RWPE2 (cell line): ENCODE results near the gene SV2C.

Source experiments
- ATAC-seq: fragments of 200-7000 bp; cut with Tn5 transposase; 3 replicates; pipeline ENCODE4 v1.9.1; 2021; ENCODE audit warnings: low read depth
- DNase-seq: peaks from one replicate; pipeline ENCODE4 v3.0.0-alpha.2; 2020; ENCODE audit warnings: low spot score
- H3K27ac ChIP-seq: fragments of 450-650 bp; 2 replicates; pipeline ENCODE4 v1.5.1; 2017; ENCODE audit warnings: mild to moderate bottlenecking; ENCODE audit not compliant: poor library complexity, severe bottlenecking
- H3K27me3 ChIP-seq: fragments of 250-450 bp; sonication (Bioruptor Pico); 2 replicates; pipeline ENCODE4 v1.5.1; 2021; ENCODE audit warnings: mild to moderate bottlenecking, moderate library complexity; ENCODE audit not compliant: insufficient read depth, poor library complexity, severe bottlenecking
- H3K36me3 ChIP-seq: fragments of 250-450 bp; sonication (Bioruptor Pico); 2 replicates; pipeline ENCODE4 v1.5.1; 2020; ENCODE audit warnings: low read depth, mild to moderate bottlenecking, moderate library complexity
- H3K4me1 ChIP-seq: fragments of 250-450 bp; sonication (Bioruptor Pico); 2 replicates; pipeline ENCODE4 v1.5.1; 2021; ENCODE audit warnings: mild to moderate bottlenecking, moderate library complexity; ENCODE audit not compliant: insufficient read depth, poor library complexity, severe bottlenecking
- H3K4me3 ChIP-seq: fragments of 250-450 bp; sonication (Bioruptor Pico); 2 replicates; pipeline ENCODE4 v1.5.1; 2021; ENCODE audit warnings: mild to moderate bottlenecking, moderate library complexity; ENCODE audit not compliant: severe bottlenecking
- H3K9me3 ChIP-seq: fragments of 250-450 bp; sonication (Bioruptor Pico); 2 replicates; pipeline ENCODE4 v1.5.1; 2021; ENCODE audit warnings: mild to moderate bottlenecking, moderate library complexity; ENCODE audit not compliant: severe bottlenecking
- CTCF ChIP-seq: fragments of 450-650 bp; IDR thresholded peaks from one replicate; pipeline ENCODE4 v1.5.1; 2017; ENCODE audit warnings: mild to moderate bottlenecking, moderate library complexity; ENCODE audit not compliant: poor library complexity, severe bottlenecking

The SV2C gene

GRCh38 chr5:76152161-76152560 is 69.0 kb downstream of the SV2C start:
- Histone ChIP-seq H3K9me3 (no peaks in the 10 kb centered on the region), H3K4me1 (no peaks in the 10 kb centered on the region), H3K4me3 (no peak overlapping the region), H3K27me3 (peaks cover 10% of the 10 kb centered on the region), H3K36me3 (no peaks in the 10 kb centered on the region), H3K27ac (no peak overlapping the region)
- no peak for TF ChIP-seq CTCF
- no peak for DNase-seq
- ATAC-seq = no peak

- TF ChIP-seq CTCF = no peak
- Histone ChIP-seq H3K4me1 (no peaks in the 10 kb centered on the region), H3K9me3 (no peaks in the 10 kb centered on the region), H3K4me3 (no peak overlapping the region), H3K27me3 (peaks cover 10% of the 10 kb centered on the region), H3K36me3 (no peaks in the 10 kb centered on the region), H3K27ac (no peak overlapping the region)
- no peak for ATAC-seq
- DNase-seq = no peak
Measured at GRCh38 chr5:76152700-76153099, 69.5 kb downstream of the SV2C start.

GRCh38 chr5:76153271-76153670 is 70.1 kb downstream of the SV2C start:
- no peak for ATAC-seq
- H3K4me1 ChIP-seq = no peaks in the 10 kb centered on the region
- H3K27me3 ChIP-seq = peaks cover 10% of the 10 kb centered on the region
- no peak for DNase-seq
- H3K36me3 ChIP-seq = no peaks in the 10 kb centered on the region
- no peak for TF ChIP-seq CTCF
- H3K27ac ChIP-seq = no peak overlapping the region
- no peak overlapping the region for H3K4me3 ChIP-seq
- no peaks in the 10 kb centered on the region for H3K9me3 ChIP-seq

- DNase-seq (no peak), ATAC-seq (no peak)
- no peak for TF ChIP-seq CTCF
- Histone ChIP-seq H3K27me3 (peaks cover 19% of the 10 kb centered on the region), H3K27ac (no peak overlapping the region), H3K4me1 (no peaks in the 10 kb centered on the region), H3K9me3 (no peaks in the 10 kb centered on the region), H3K4me3 (no peak overlapping the region), H3K36me3 (no peaks in the 10 kb centered on the region)
Measured at GRCh38 chr5:76154009-76154690, 71.0 kb downstream of the SV2C start.

- Histone ChIP-seq H3K4me1 (no peaks in the 10 kb centered on the region), H3K27ac (no peak overlapping the region), H3K36me3 (no peaks in the 10 kb centered on the region), H3K4me3 (no peak overlapping the region), H3K27me3 (peaks cover 20% of the 10 kb centered on the region), H3K9me3 (no peaks in the 10 kb centered on the region)
- ATAC-seq (no peak), DNase-seq (no peak)
- no peak for TF ChIP-seq CTCF
Measured at GRCh38 chr5:76155536-76155935, 72.4 kb downstream of the SV2C start.
